Heart left ventricle (tissue), 13 donors: ENCODE results near the gene CASZ1.

Experiments
- POLR2A ChIP-seq, 2 donors: fragments of 450-650 bp; IDR thresholded peaks; one replicate each; pipeline ENCODE4 v1.6.1; 2017; ENCODE audit warnings: antibody characterized with exemption in 2 of 2, mild to moderate bottlenecking in 2 of 2, moderate library complexity in 2 of 2
- TF ChIP-seq, protein P1 (sequence below), 12 donors: fragments of 200-600 bp; sonication (generic) in 4 of 12; IDR thresholded peaks; one replicate each; pipeline versions ENCODE4 v1.5.0 to v1.8.0; 2018 to 2022; ENCODE audit warnings: antibody characterized with exemption in 12 of 12, mild to moderate bottlenecking in 5 of 12
- donor health status: ischemic (EF 13 %, LVEDD 7.1; RV severe dilation, severe dysfunction).
- donor health status: DM: no; HTN: yes; CAD: no.
- donor health status: DM: no; HTN: no; CAD: no.
- donor health status: ischemic (EF 25% LVEDD 6.9; RV normal size, moderate dysfunction).
- donor health status: ischemic (EF 25% LVEDD 5.7; RV mildly dilated, moderate dysfunction).
- donor health status: ischemic (EF 35%, LVEDD 5.7; RV mildly dilated, moderate dysfunction).
- donor health status: nonischemic (EF 11% LVEDD 7.7; RV severe dilation, severe dysfunction).
- donor health status: DM: yes; HTN: yes; CAD: no.
- donor health status: PGD.
- donor health status: ischemic (EF 29% LVEDD 5.4; RV normal size, mild dysfunction).
- donor health status: nonischemic (EF 23%, LVEDD 6.1; RV moderate dilation, normal function).

DNA sequence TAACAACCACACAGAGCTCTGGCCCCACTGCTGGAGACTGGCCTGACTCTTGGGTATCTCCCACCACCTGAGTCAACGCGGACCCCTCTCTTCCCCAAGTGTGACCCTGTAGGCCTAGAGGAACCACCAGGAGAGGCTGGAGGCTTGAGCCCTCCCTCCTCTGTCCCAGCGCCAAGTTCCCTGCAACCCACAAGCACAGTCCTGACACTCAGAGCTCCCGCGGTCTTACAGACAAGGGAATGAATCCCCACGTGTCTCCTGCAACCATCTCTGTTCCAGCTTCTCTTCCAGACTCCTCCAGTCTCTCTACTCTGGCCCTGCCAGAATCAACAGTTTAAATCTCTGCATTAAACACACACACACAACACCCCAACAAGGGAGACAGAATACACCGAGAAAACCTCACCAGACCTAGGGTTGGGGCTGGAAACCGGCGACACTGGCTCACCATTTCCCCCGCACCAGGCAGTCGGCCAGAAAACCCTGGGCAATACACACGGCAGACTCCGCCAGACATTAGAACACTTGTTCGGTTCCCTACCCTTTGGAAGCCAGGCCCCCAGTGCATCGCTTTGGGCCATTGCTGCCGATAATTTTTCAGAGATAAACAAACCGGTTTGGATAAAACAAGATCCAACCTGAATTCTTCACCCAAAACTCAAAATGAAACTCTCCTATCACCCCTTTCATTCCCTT is 21.7 kb downstream of the CASZ1 start:
- TF ChIP-seq, protein P1, sequence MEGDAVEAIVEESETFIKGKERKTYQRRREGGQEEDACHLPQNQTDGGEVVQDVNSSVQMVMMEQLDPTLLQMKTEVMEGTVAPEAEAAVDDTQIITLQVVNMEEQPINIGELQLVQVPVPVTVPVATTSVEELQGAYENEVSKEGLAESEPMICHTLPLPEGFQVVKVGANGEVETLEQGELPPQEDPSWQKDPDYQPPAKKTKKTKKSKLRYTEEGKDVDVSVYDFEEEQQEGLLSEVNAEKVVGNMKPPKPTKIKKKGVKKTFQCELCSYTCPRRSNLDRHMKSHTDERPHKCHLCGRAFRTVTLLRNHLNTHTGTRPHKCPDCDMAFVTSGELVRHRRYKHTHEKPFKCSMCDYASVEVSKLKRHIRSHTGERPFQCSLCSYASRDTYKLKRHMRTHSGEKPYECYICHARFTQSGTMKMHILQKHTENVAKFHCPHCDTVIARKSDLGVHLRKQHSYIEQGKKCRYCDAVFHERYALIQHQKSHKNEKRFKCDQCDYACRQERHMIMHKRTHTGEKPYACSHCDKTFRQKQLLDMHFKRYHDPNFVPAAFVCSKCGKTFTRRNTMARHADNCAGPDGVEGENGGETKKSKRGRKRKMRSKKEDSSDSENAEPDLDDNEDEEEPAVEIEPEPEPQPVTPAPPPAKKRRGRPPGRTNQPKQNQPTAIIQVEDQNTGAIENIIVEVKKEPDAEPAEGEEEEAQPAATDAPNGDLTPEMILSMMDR (IDR thresholded peaks at IDR 0.05) = peak in 1 of 12 donors; percentile 4
- no peak for TF ChIP-seq POLR2A (IDR thresholded peaks at IDR 0.05)
